ENCODE results near the gene DCX.

DNA sequence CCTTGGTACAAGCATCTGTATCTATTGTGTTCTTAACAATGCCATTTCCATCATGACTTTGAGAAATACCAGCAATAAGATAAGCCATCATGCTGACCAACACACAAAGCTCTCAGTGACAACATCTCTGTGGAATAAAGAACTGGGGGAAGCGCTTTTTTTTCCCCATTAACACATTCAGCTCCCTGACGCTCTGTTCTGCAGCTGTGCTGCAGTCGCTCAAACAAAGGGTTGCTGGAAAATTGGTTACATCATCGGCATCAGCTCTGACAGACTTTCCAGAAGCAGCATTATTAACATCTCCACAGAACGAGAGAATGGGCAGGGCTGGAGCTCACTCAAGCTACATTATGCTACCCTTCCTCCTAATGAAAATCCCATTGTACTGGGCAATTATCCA is 39.9 kb downstream of the DCX start:
- TF ChIP-seq CTCF (IDR thresholded peaks at IDR 0.05 in 2 of 3, conservative IDR thresholded peaks at IDR 0.05 in 1 of 3; ENCODE audit: borderline replicate concordance in 1 of 3, insufficient read depth in 1 of 3, low read depth in 2 of 3, low read length in 2 of 3) (no peak), POLR2A (IDR thresholded peaks at IDR 0.05; ENCODE audit: borderline replicate concordance, extremely low read depth, insufficient read depth, insufficient read length) (no peak), CBX3 (IDR thresholded peaks at IDR 0.05; ENCODE audit: low read depth) (no peak), YY1 (IDR thresholded peaks at IDR 0.05; ENCODE audit: extremely low read depth, insufficient replicate concordance, low read depth, low read length) (no peak)

Measured in HCT116 (cell line).